Activated CD8-positive, alpha-beta memory T cell treated with anti-CD3 and anti-CD28 coated beads for 1 hour (primary cell): ENCODE measurements around the gene GNAQ.

ENCODE experiments used
- DNase-seq, 2 donors: peaks; one replicate each; pipeline ENCODE4 v3.0.0-alpha.2; 2020; ENCODE audit warnings: low read depth in 1 of 2; ENCODE audit errors: extremely low read depth in 1 of 2

The GNAQ gene

GRCh38 chr9:78005231-78006002, 26.2 kb downstream of the GNAQ start:
- DNase-seq: no peak

GRCh38 chr9:78004478-78005229, 27.0 kb downstream of the GNAQ start:
- no peak for DNase-seq

- no peak for DNase-seq
Measured at GRCh38 chr9:78003730-78004129, 27.9 kb downstream of the GNAQ start.

DNA sequence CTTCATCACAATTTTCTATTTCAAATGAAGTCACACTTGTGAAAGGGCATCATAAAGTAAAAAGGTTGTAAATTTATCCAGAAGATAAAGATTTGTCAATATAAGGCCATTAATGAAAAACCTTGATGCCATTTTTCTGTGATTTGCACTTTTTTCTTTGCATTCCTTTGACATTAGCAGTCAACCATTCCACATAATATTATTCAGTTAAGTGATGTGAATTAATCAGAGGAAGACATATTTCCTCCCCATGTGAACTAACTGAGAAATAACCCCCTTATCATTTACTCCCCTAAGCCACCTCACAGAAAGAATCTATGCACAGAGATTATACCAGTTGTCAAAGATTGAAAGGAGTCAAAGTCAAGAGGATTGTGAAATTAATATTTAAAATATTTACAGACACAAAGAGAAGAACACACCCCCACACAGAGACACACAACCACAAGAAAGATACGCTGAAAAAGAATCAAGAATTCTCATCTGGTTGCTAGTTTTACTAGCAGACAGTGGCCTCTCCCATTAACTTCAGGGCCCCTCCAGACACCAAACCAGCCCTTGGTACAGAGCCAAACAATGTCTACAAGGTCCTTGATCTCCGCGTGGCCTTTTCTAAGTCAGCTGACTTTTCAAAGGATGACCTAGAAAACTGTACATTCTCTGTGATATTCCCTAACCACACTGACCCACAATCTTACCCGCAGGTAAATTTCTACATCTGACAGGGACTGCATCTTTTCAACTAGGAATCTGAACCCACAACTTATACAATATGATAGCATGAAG, 29.5 kb downstream of the GNAQ start:
- DNase-seq: no peak

DNA sequence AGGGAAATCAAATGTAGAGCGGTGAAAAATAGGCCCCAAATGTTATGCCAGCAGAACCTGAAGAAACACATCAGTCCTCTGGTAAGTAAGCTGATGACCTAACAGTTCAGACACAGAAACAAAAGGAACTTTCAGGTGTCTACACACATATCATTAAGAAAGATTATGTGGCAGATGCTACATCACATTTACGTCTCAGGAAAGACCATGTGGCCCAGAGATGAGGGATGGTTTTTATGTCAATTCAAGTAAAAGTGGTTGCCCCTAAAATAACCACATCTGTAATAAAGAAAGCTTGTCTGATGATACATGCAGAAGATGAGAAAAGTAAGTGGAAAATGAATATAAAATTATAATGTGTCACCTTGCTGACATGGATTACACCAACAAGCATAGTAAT, 31.4 kb downstream of the GNAQ start:
- DNase-seq: no peak

GRCh38 chr9:77999231-77999631, 32.4 kb downstream of the GNAQ start:
- no peak for DNase-seq

GRCh38 chr9:77997611-77998284, 33.9 kb downstream of the GNAQ start:
- DNase-seq: no peak

GRCh38 chr9:77996696-77997095, 34.9 kb downstream of the GNAQ start:
- no peak for DNase-seq

DNA sequence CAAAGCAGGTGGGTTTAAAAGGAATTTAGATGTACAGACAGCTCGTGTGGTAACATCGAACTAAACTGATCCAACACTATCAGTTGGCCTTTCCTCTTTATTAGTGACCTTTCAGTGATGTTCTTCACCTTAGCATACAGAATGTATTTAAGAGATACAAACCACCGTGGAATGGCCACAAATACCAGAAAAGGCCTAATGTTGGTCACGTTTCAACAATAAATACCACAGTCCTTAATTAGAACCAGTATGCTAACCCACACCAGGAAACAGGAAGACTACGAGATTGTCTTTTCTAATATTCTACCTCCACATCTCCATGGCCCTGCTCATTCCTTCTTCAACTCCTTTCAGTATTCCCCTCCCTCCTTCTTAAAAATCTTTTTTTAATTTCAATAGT, 40.4 kb downstream of the GNAQ start:
- no peak for DNase-seq

- DNase-seq: no peak
Measured at GRCh38 chr9:77989909-77990308, 41.7 kb downstream of the GNAQ start.

GRCh38 chr9:77989458-77989857, 42.2 kb downstream of the GNAQ start:
- DNase-seq: no peak

DNA sequence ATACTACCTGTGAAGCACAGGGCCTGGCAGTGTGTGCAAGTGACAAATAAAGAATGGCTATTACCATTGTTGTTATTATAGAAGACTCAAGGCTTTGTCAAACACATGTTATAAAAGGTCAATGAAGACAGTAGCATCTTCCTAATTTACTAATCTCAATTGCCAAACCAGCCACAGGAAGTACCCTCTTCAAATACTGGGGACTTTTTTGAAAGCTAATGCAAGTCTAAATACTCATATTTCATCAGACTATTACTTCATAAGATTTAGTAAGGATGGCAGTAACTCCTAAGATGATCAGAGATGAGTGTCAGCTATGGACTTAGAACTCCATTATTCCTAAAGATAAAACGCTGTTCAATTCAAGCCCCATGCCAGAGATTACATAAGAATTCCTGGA, 43.0 kb downstream of the GNAQ start:
- no peak for DNase-seq

- DNase-seq: no peak
Measured at GRCh38 chr9:77987880-77988525, 43.6 kb downstream of the GNAQ start.

- DNase-seq: no peak
Measured at GRCh38 chr9:77987081-77987656, 44.4 kb downstream of the GNAQ start.

- DNase-seq: no peak
Measured at GRCh38 chr9:77985996-77986395, 45.6 kb downstream of the GNAQ start.

DNA sequence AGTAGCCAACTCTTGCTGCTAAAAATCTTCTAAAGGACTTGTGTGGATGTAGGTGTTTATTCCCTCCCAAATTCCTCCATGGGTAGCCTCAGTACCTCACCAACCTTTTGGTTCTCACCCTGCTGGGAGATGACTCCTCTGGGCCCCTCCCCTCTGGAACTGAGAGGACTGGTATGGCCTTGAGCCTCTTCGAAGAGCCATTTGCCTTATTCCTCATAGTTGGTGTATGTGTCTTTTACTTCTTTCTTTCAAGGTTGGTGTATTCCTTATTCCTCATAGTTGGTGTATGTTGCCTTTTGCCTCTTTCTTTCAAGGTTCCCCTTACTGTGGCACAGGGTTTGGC, 48.3 kb downstream of the GNAQ start:
- DNase-seq: no peak

DNA sequence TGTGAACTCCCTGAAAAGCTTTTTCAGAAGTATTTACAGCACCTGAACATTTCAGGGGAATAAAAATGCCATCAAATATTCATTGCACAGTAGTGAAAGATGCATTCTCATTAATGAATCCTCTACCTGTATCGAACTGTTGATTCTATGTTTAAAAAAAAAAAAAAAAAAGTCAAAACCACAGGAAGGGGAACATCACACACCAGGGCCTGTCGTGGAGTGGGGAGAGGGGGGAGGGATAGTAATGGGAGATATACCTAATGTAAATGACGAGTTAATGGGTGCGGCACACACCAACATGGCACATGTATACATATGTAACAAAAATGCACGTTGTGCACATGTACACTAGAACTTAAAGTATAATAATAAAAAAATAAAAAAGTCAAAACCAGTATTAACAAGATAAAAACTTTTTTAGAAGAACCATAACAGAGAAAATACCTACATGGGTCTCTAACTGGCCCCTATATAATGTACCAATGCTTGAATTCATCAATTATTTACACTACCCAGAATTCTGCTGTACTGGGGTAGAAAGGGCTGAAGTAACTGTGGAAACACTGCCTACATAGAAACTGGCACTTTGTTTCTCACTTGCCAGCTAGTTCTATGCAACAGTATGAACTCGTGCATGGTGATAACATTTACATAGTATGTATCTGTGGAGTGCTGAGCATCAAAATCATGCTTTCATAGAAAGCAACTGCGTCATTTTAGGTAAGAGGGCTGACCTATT, 48.9 kb downstream of the GNAQ start:
- DNase-seq: no peak

GRCh38 chr9:77981907-77982306, 49.7 kb downstream of the GNAQ start:
- no peak for DNase-seq

- DNase-seq: no peak
Measured at GRCh38 chr9:77981332-77981731, 50.3 kb downstream of the GNAQ start.

- DNase-seq: no peak
Measured at GRCh38 chr9:77980622-77981021, 51.0 kb downstream of the GNAQ start.
